ENCODE results near the gene PAPOLB. TPM values are rescaled to one million over a fixed set of nuclear protein-coding genes. Genes with fewer than 3 reads are reported as not detected.

PAPOLB gene
- total and polyA plus RNA-seq, 2 donors (not counting 3 experiments of a cell fraction or from before 2014, with no cell fraction given) = 0.07 TPM; not detected in 1

DNA sequence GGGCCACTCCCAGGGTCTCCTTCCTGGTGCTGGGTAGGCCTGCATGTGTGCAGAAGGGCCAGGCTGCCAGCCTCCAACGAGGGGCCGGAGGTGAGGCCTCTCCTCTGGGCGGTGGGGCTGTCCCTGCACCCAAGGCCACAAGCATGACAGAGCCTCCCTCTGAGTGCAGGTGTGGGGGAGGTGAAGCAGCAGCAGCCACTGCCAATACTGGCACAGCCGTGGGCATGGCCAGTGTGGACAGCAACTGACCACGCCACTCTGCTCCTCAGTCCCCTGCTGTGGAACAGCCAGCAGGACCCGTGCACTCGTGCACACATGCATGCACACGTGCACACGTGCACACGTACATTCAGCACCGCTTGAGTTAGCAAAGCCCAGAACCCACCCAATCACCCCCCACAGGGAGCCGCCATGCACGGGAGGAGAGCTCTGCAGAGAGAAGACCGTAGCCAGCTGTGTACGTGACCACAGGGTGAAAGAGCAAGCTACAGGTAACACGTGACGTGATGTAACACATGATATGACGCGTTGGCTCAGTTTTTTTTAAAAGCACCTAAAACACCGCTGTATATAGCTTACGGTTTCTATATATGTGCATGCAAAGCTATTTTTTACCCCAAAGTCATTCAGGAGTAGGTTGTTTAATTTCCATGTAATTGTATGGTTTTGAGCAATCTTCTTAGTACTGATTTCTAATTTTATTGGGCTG, 23.1 kb downstream of the PAPOLB start:
- H3K4me2 ChIP-seq (ENCODE audit: insufficient read depth, low read length) = no peak overlapping the region
- H3K9ac ChIP-seq (replicated peaks; ENCODE audit: extremely low read depth, insufficient read depth, low read length) = no peak overlapping the region
- H3K9me1 ChIP-seq (replicated peaks; ENCODE audit: control insufficient read depth, extremely low read depth, insufficient read depth, low read length) = no peaks in the 10 kb centered on the region
- ChIA-PET CTCF (no interaction called here), POLR2A (no interaction called here)
- H2AFZ ChIP-seq (ENCODE audit: low read depth, low read length) = no peak overlapping the region
- H3K36me3 ChIP-seq (ENCODE audit: control insufficient read depth in 2 of 2, extremely low read depth in 1 of 2, insufficient read depth in 2 of 2, low read length in 2 of 2) = no peaks in the 10 kb centered on the region
- dilution Hi-C loops (cut with MboI; ENCODE audit: extremely low pct_ligation_motif_present, low sequenced_read_pairs) (no loop called here), intact Hi-C loops (cut with micrococcal nuclease) (no loop called here)
- H3K27ac ChIP-seq (ENCODE audit: insufficient read depth, low read depth, low read length) = no peak overlapping the region
- no TSS peak for BruUV-seq (replicated peaks)
- no peak for DNase-seq (ENCODE audit: low read depth, low spot score)
- no peaks in the 10 kb centered on the region for H3K9me3 ChIP-seq (replicated peaks; ENCODE audit: control insufficient read depth, insufficient read depth, low read length)
- H3K79me2 ChIP-seq (ENCODE audit: control insufficient read depth, insufficient read depth, low read length) = no peaks in the 10 kb centered on the region
- no peaks in the 10 kb centered on the region for H3K27me3 ChIP-seq (ENCODE audit: control insufficient read depth in 2 of 2, insufficient read depth in 2 of 2, low read length in 2 of 2)
- no peak overlapping the region for H3K4me3 ChIP-seq (replicated peaks in 1 of 3; ENCODE audit: insufficient read depth in 1 of 3, low read depth in 1 of 3, low read length in 3 of 3)
- no peaks in the 10 kb centered on the region for H3K4me1 ChIP-seq (ENCODE audit: control insufficient read depth, extremely low read depth, insufficient read depth, low read length)
- TF ChIP-seq GATA2 (IDR thresholded peaks at IDR 0.05; ENCODE audit: insufficient read depth, insufficient read length, low read depth, low read length) (no peak), MYC (IDR thresholded peaks at IDR 0.05; ENCODE audit: low read depth, low read length) (no peak), FOS (IDR thresholded peaks at IDR 0.05; ENCODE audit: borderline replicate concordance, insufficient read depth, low read length) (no peak)
- H4K20me1 ChIP-seq (replicated peaks; ENCODE audit: control insufficient read depth, extremely low read depth, insufficient read depth, low read length) = no peaks in the 10 kb centered on the region
- no peak for FAIRE-seq

DNA sequence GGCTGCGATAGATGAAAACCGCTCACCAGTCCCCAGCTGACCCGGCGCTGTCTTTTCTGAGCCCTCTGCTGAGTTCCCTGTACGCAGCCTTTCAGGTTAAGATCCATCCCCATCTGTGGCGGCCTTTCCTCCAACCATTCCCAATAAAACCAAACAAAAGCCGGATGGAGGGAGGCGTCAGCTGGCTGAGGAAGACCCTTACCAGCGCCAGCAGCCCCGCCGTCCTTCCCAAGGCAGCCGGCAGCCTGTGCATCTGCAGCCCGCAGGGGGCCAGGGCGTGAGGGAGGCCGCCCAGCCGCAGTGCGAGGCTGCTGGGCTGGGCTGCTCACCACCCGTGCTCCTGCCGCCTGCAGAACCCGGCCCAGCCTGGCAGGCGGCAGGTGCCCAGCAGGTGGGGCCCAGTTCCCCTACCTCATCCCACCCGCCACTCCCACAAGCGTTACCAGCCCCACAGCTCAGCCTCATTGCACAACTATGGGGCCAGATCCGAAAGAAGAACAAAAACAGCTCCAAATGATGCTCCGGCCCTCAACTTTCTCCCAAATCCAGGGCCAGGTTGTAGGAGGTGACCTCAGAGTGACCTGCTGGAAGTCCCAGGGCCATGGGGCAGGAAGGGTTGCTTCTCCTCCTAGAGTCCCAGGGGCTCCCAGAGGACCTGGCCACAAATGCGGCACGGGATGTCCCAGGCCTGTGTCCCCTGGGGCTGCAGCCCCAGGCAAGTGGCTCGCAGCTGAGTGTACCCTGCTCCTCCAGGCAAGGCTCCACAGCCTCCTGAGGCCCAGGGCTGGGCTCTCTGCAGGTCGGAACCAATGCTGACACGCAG, 23.8 kb downstream of the PAPOLB start:
- H3K9me3 ChIP-seq (replicated peaks; ENCODE audit: control insufficient read depth, insufficient read depth, low read length) = no peaks in the 10 kb centered on the region
- POLR2A ChIA-PET = no interaction called here
- no peaks in the 10 kb centered on the region for H3K9me1 ChIP-seq (replicated peaks; ENCODE audit: control insufficient read depth, extremely low read depth, insufficient read depth, low read length)
- TF ChIP-seq, protein P1, sequence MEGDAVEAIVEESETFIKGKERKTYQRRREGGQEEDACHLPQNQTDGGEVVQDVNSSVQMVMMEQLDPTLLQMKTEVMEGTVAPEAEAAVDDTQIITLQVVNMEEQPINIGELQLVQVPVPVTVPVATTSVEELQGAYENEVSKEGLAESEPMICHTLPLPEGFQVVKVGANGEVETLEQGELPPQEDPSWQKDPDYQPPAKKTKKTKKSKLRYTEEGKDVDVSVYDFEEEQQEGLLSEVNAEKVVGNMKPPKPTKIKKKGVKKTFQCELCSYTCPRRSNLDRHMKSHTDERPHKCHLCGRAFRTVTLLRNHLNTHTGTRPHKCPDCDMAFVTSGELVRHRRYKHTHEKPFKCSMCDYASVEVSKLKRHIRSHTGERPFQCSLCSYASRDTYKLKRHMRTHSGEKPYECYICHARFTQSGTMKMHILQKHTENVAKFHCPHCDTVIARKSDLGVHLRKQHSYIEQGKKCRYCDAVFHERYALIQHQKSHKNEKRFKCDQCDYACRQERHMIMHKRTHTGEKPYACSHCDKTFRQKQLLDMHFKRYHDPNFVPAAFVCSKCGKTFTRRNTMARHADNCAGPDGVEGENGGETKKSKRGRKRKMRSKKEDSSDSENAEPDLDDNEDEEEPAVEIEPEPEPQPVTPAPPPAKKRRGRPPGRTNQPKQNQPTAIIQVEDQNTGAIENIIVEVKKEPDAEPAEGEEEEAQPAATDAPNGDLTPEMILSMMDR (IDR thresholded peaks at IDR 0.05; ENCODE audit: extremely low read depth in 1 of 2, insufficient read depth in 1 of 2, low read depth in 1 of 2, low read length in 2 of 2) = no peak
- TF ChIP-seq, protein P2, sequence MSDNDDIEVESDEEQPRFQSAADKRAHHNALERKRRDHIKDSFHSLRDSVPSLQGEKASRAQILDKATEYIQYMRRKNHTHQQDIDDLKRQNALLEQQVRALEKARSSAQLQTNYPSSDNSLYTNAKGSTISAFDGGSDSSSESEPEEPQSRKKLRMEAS (IDR thresholded peaks at IDR 0.05; ENCODE audit: insufficient read depth, insufficient read length) = no peak
- TF ChIP-seq EZH2 (IDR thresholded peaks at IDR 0.05; ENCODE audit: borderline replicate concordance, low read depth, low read length, severe bottlenecking) (no peak), GATA2 (IDR thresholded peaks at IDR 0.05; ENCODE audit: insufficient read depth, insufficient read length, low read depth, low read length) (no peak), FOS (IDR thresholded peaks at IDR 0.05; ENCODE audit: borderline replicate concordance, insufficient read depth, low read length) (no peak), POLR2A (IDR thresholded peaks at IDR 0.05; ENCODE audit: low read depth, low read length) (no peak), MYC (IDR thresholded peaks at IDR 0.05; ENCODE audit: low read depth, low read length) (no peak), POLR2AphosphoS5 (IDR thresholded peaks at IDR 0.05; ENCODE audit: insufficient read depth, low read depth, low read length) (no peak), JUN (IDR thresholded peaks at IDR 0.05; ENCODE audit: borderline replicate concordance, insufficient read depth, insufficient read length, low read depth) (no peak)
- H3K4me2 ChIP-seq (ENCODE audit: insufficient read depth, low read length) = no peak overlapping the region
- H3K9ac ChIP-seq (replicated peaks; ENCODE audit: extremely low read depth, insufficient read depth, low read length) = no peak overlapping the region
- no peaks in the 10 kb centered on the region for H3K27me3 ChIP-seq (ENCODE audit: control insufficient read depth in 2 of 2, insufficient read depth in 2 of 2, low read length in 2 of 2)
- FAIRE-seq (no peak), DNase-seq (ENCODE audit: low read depth, low spot score) (no peak)
- no peak overlapping the region for H3K4me3 ChIP-seq (replicated peaks in 1 of 3; ENCODE audit: insufficient read depth in 1 of 3, low read depth in 1 of 3, low read length in 3 of 3)
- no peaks in the 10 kb centered on the region for H3K36me3 ChIP-seq (ENCODE audit: control insufficient read depth in 2 of 2, extremely low read depth in 1 of 2, insufficient read depth in 2 of 2, low read length in 2 of 2)
- dilution Hi-C loops (cut with MboI; ENCODE audit: extremely low pct_ligation_motif_present, low sequenced_read_pairs) = no loop called here
- intact Hi-C loops (cut with micrococcal nuclease) = no loop called here
- CTCF ChIA-PET = no interaction called here
- BruUV-seq (replicated peaks) = no TSS peak
- no peak overlapping the region for H3K27ac ChIP-seq (ENCODE audit: insufficient read depth, low read depth, low read length)
- H4K20me1 ChIP-seq (replicated peaks; ENCODE audit: control insufficient read depth, extremely low read depth, insufficient read depth, low read length) = no peaks in the 10 kb centered on the region
- H3K4me1 ChIP-seq (ENCODE audit: control insufficient read depth, extremely low read depth, insufficient read depth, low read length) = no peaks in the 10 kb centered on the region
- H2AFZ ChIP-seq (ENCODE audit: low read depth, low read length) = no peak overlapping the region
- H3K79me2 ChIP-seq (ENCODE audit: control insufficient read depth, insufficient read depth, low read length) = no peaks in the 10 kb centered on the region
